HepG2 (cell line): ENCODE results near the gene PKIB. TPM values are rescaled to one million over a fixed set of nuclear protein-coding genes. Genes with fewer than 3 reads are reported as not detected.

ENCODE experiments used
- ATAC-seq: fragments of 200-7000 bp; cut with Tn5 transposase; 3 replicates; pipeline ENCODE4 v1.9.1; 2020; ENCODE audit warnings: mild to moderate bottlenecking, moderate library complexity
- BruUV-seq: library from RNA; stranded (reverse); fragments of 400-500 nt; replicated peaks from 2 replicates; lab custom pipeline; 2021; lab: Mats Ljungman, UMichigan
- CTCF ChIA-PET: fragments of 300-600 bp; formaldehyde crosslinking; extraction: SDS; loops from one replicate; lab custom pipeline; 2021; ENCODE audit warnings: low total read pairs, inconsistent platforms, low intra/inter-chr PET ratio; lab: Yijun Ruan, JAX
- POLR2A ChIA-PET: fragments of 350-600 bp; sonication (Branson Sonifier 250); formaldehyde crosslinking; loops from one replicate; lab custom pipeline; 2020; ENCODE audit warnings: antibody characterized with exemption, inconsistent platforms; lab: Yijun Ruan, JAX
- DNase-seq: peaks from one replicate; pipeline ENCODE4 v3.0.0-alpha.2; 2015; ENCODE audit warnings: low spot score
- FAIRE-seq: peaks from 3 replicates; lab custom pipeline; 2011; peaks lifted over from hg19 to GRCh38; lab: Jason Lieb, UNC
- H2AFZ ChIP-seq: one replicate; pipeline ENCODE4 v1.6.1; 2011; ENCODE audit warnings: low read length, inconsistent platforms
- H3K27ac ChIP-seq: fragments of 300-600 bp; 3 replicates; pipeline ENCODE4 v1.8.0; 2011; ENCODE audit warnings: mixed run types, mild to moderate bottlenecking, mixed read lengths, low read length, inconsistent platforms; ENCODE audit not compliant: insufficient read depth; ENCODE audit errors: extremely low read length
- H3K27me3 ChIP-seq, 2 experiments: fragments of 200-600 bp in 1 of 2; 2 replicates in 1 of 2; 3 replicates in 1 of 2; pipeline versions ENCODE4 v1.6.0 to v1.8.0; 2011; ENCODE audit warnings: low read length in 2 of 2, mild to moderate bottlenecking in 2 of 2, moderate library complexity in 2 of 2, inconsistent platforms in 1 of 2; ENCODE audit not compliant: insufficient read depth in 2 of 2, control insufficient read depth in 1 of 2
- H3K36me3 ChIP-seq, 2 experiments: fragments of 200-600 bp in 1 of 2; replicated peaks in 1 of 2; 2 replicates in 1 of 2; 3 replicates in 1 of 2; pipeline versions ENCODE4 v1.5.1 to v1.8.0; 2011; ENCODE audit warnings: low read length in 2 of 2, inconsistent platforms in 1 of 2; ENCODE audit not compliant: insufficient read depth in 2 of 2, control insufficient read depth in 1 of 2
- H3K4me1 ChIP-seq: 2 replicates; pipeline ENCODE4 v1.5.1; 2012; ENCODE audit warnings: low read length, inconsistent platforms; ENCODE audit not compliant: insufficient read depth
- H3K4me2 ChIP-seq: 2 replicates; pipeline ENCODE4 v1.6.0; 2011; ENCODE audit warnings: low read depth, low read length, inconsistent platforms
- H3K4me3 ChIP-seq, 3 experiments: fragments of 200-600 bp in 1 of 3; sonication (generic), shearing (Covaris generic) in 1 of 3; replicated peaks in 1 of 3; 2 replicates each; pipeline ENCODE4 v1.5.1; 2011 to 2016; ENCODE audit warnings: low read length in 3 of 3, inconsistent platforms in 2 of 3, low read depth in 2 of 3, mild to moderate bottlenecking in 2 of 3, control low read depth in 1 of 3, mixed read lengths in 1 of 3; ENCODE audit not compliant: insufficient read depth in 1 of 3
- H3K79me2 ChIP-seq: one replicate; pipeline ENCODE4 v1.6.1; 2011; ENCODE audit warnings: low read length, inconsistent platforms; ENCODE audit not compliant: insufficient read depth
- H3K9ac ChIP-seq: 2 replicates; pipeline ENCODE4 v1.6.0; 2011; ENCODE audit warnings: mild to moderate bottlenecking, low read depth, low read length, inconsistent platforms; ENCODE audit not compliant: insufficient read depth
- H3K9me3 ChIP-seq: 2 replicates; pipeline ENCODE4 v1.5.1; 2012; ENCODE audit warnings: mild to moderate bottlenecking, low read length
- H4K20me1 ChIP-seq: 2 replicates; pipeline ENCODE4 v1.6.0; 2011; ENCODE audit warnings: inconsistent platforms, mild to moderate bottlenecking, low read length, moderate library complexity; ENCODE audit not compliant: insufficient read depth
- CBX5 ChIP-seq: sonication (generic); formaldehyde crosslinking; IDR thresholded peaks from 2 replicates; pipeline ENCODE4 v1.4.0; 2020; ENCODE audit warnings: missing genetic modification reagents, borderline replicate concordance
- CEBPB ChIP-seq: IDR thresholded peaks from 2 replicates; pipeline ENCODE4 v1.6.1; 2011; ENCODE audit warnings: low read depth, low read length, improper control_type of control experiment, borderline replicate concordance
- MED8 ChIP-seq: sonication (generic); formaldehyde crosslinking; IDR thresholded peaks from 2 replicates; pipeline ENCODE4 v1.8.1; 2023; ENCODE audit warnings: mild to moderate bottlenecking, missing genetic modification reagents; ENCODE audit not compliant: insufficient replicate concordance
- MYPOP ChIP-seq: sonication (generic); formaldehyde crosslinking; IDR thresholded peaks from 2 replicates; pipeline ENCODE4 v1.8.1; 2023; ENCODE audit warnings: mild to moderate bottlenecking, moderate library complexity, missing genetic modification reagents
- STAG1 ChIP-seq: sonication (generic); formaldehyde crosslinking; IDR thresholded peaks from 2 replicates; pipeline ENCODE4 v1.4.0; 2020; ENCODE audit warnings: missing genetic modification reagents
- TAF1 ChIP-seq: sonication (generic); formaldehyde crosslinking; IDR thresholded peaks from 2 replicates; pipeline ENCODE4 v1.4.0; 2020; ENCODE audit warnings: missing genetic modification reagents
- ZC3H13 ChIP-seq: sonication (generic); formaldehyde crosslinking; IDR thresholded peaks from 2 replicates; pipeline ENCODE4 v1.8.1; 2023; ENCODE audit warnings: mild to moderate bottlenecking, missing genetic modification reagents, moderate library complexity
- ZNF136 ChIP-seq: sonication (generic); formaldehyde crosslinking; IDR thresholded peaks from 2 replicates; pipeline ENCODE4 v1.8.1; 2022; ENCODE audit warnings: low read depth, mild to moderate bottlenecking, moderate library complexity, missing genetic modification reagents
- ZNF569 ChIP-seq: sonication (generic); formaldehyde crosslinking; IDR thresholded peaks from 2 replicates; pipeline ENCODE4 v1.5.0; 2020; ENCODE audit warnings: mild to moderate bottlenecking, missing genetic modification reagents, moderate library complexity, borderline replicate concordance
- ZNF709 ChIP-seq: sonication (generic); formaldehyde crosslinking; IDR thresholded peaks from 2 replicates; pipeline ENCODE4 v1.5.0; 2020; ENCODE audit warnings: mild to moderate bottlenecking, missing genetic modification reagents
- ZNF737 ChIP-seq: sonication (generic); formaldehyde crosslinking; IDR thresholded peaks from 2 replicates; pipeline ENCODE4 v1.5.0; 2020; ENCODE audit warnings: missing genetic modification reagents, mild to moderate bottlenecking, borderline replicate concordance
- ZNF780A ChIP-seq: sonication (generic); formaldehyde crosslinking; IDR thresholded peaks from 2 replicates; pipeline ENCODE4 v1.8.0; 2022; ENCODE audit warnings: mild to moderate bottlenecking, missing genetic modification reagents, moderate library complexity
- ZNF850 ChIP-seq: sonication (generic); formaldehyde crosslinking; conservative IDR thresholded peaks from 2 replicates; pipeline ENCODE4 v1.9.0; 2021; ENCODE audit warnings: mild to moderate bottlenecking, missing genetic modification reagents
- WGBS: methylation state at CpG from one replicate; pipeline ENCODE4 v1.1.6; 2017; ENCODE audit warnings: low lambda C conversion rate; 5-methylcytosine and 5-hydroxymethylcytosine counted together
- in situ Hi-C: cut with HindIII; loops from 2 replicates; pipeline ENCODE4 v1.10.0; 2017; ENCODE audit warnings: low pct_unique_long_range_greater_than_20kb; ENCODE audit not compliant: extremely low pct_ligation_motif_present
- intact Hi-C: fragments of 100-400 bp; cut with micrococcal nuclease; formaldehyde crosslinking; loops from one replicate; pipeline ENCODE4 v1.10.0; 2022; ENCODE audit not compliant: unreplicated experiment
- polyA plus RNA-seq, 8 experiments: library from polyadenylated mRNA; depleted of rRNA in 3 of 8; stranded (reverse) in 7 of 8; unstranded in 1 of 8; fragments of >200 nt; fragmentation: Illumina TruSeq in 4 of 8; extraction: Trizol in 4 of 8; gene quantifications; 2 replicates each; pipeline versions ENCODE4 v1.2.1 to v1.2.3, GENCODE V29; 2011 to 2016; ENCODE audit warnings: low read depth in 4 of 8, missing spikeins in 1 of 8, mixed read lengths in 1 of 8; ENCODE audit not compliant: insufficient read depth in 1 of 8
- total RNA-seq, 5 experiments: library from RNA; depleted of rRNA; stranded (reverse); fragments of >200 nt; fragmentation: Illumina TruSeq; extraction: Trizol; gene quantifications; 2 replicates each; pipeline ENCODE4 v1.2.3, GENCODE V29; 2016; ENCODE audit warnings: low read depth in 1 of 5

PKIB gene
- total and polyA plus RNA-seq, 2 of the 13 experiments (the other 11 are each of a cell fraction or from before 2014, with no cell fraction given): 1.4 to 1.5 TPM

- H3K4me3 ChIP-seq: no peak overlapping the region
- CTCF ChIA-PET: no interaction called here
- TF ChIP-seq ZNF850 (no peak), ZNF136 (CRISPR knock-in tag) (no peak), CEBPB (peak; percentile 79)
- TF ChIP-seq, all 625 proteins: peak for 1
- Histone ChIP-seq H2AFZ (no peak overlapping the region), H3K36me3 (no peaks in the 10 kb centered on the region), H3K79me2 (no peaks in the 10 kb centered on the region), H3K9ac (no peak overlapping the region), H3K27ac (no peak overlapping the region), H3K9me3 (no peaks in the 10 kb centered on the region), H3K27me3 (no peaks in the 10 kb centered on the region), H3K4me2 (no peak overlapping the region), H3K4me1 (no peaks in the 10 kb centered on the region), H4K20me1 (no peaks in the 10 kb centered on the region)
- BruUV-seq: no TSS peak
- ATAC-seq: no peak
- FAIRE-seq: no peak
- in situ Hi-C loops (no loop called here), intact Hi-C loops (no loop called here)
- no peak for DNase-seq
- 33% methylated on average over 3 of the region's 3 CpGs for WGBS
- POLR2A ChIA-PET: no interaction called here
Observed at GRCh38 chr6:122702841-122703240, 92.6 kb downstream of the PKIB start.

GRCh38 chr6:122704066-122704465 lies 93.9 kb downstream of the PKIB start:
- Histone ChIP-seq H3K79me2 (no peaks in the 10 kb centered on the region), H3K4me3 (no peak overlapping the region), H3K9ac (no peak overlapping the region), H3K4me1 (no peaks in the 10 kb centered on the region), H3K27ac (no peak overlapping the region), H3K27me3 (no peaks in the 10 kb centered on the region)
- TF ChIP-seq CBX5 (no peak), ZNF569 (CRISPR knock-in tag) (no peak), STAG1 (no peak), MED8 (CRISPR knock-in tag) (no peak), ZC3H13 (CRISPR knock-in tag) (no peak), ZNF737 (no peak), MYPOP (CRISPR knock-in tag) (no peak), ZNF709 (CRISPR knock-in tag) (no peak), ZNF780A (CRISPR knock-in tag) (no peak), TAF1 (CRISPR knock-in tag) (no peak)
- TF ChIP-seq, all 625 proteins: peak for 0
- H3K36me3 ChIP-seq: no peaks in the 10 kb centered on the region
- in situ Hi-C loops: no loop called here
- ATAC-seq (no peak), FAIRE-seq (no peak), DNase-seq (no peak)
- no peaks in the 10 kb centered on the region for H3K9me3 ChIP-seq
- CTCF ChIA-PET: no interaction called here
- no peaks in the 10 kb centered on the region for H4K20me1 ChIP-seq
- H3K4me2 ChIP-seq: no peak overlapping the region
- 21% methylated on average over 4 of the region's 4 CpGs for WGBS
- POLR2A ChIA-PET: no interaction called here
- no peak overlapping the region for H2AFZ ChIP-seq
- no TSS peak for BruUV-seq
- intact Hi-C loops: no loop called here
